ENCODE data around the gene KRTAP10-12.

DNA sequence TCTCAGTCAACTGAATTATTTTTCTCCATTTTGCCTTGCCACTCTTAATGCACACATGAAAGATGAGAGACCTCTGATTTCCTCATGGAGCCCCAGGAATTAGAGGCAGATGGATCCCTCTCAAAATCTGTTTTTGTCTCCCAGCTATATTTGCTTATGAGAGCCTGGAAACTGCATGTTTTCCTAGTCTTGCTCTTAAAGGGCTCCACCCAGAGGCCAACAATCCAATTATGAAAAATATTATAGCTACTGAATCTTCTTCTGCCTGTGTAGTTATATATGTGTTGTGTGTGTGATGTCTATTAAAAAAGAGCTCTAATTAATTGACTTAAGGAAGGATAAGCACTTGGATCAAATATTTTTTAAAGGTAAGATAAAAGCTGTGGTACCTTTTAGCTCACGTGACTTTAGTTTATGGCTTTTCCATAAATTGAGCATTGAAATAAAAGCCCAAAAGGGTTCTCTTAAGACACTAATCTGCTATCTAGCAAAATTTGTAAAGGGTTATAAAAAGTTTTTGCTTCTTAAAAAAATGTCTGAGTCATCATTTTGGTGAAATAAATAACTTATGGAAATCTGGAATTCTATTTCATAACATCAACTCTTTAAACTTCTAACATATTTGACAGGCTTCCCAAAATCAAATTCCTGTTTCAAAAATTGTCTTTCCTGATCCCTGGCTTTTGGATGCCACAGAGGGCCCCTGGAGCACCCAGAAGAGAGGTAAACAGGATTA, 45.6 kb downstream of the KRTAP10-12 start:
- TF ChIP-seq, protein P1, sequence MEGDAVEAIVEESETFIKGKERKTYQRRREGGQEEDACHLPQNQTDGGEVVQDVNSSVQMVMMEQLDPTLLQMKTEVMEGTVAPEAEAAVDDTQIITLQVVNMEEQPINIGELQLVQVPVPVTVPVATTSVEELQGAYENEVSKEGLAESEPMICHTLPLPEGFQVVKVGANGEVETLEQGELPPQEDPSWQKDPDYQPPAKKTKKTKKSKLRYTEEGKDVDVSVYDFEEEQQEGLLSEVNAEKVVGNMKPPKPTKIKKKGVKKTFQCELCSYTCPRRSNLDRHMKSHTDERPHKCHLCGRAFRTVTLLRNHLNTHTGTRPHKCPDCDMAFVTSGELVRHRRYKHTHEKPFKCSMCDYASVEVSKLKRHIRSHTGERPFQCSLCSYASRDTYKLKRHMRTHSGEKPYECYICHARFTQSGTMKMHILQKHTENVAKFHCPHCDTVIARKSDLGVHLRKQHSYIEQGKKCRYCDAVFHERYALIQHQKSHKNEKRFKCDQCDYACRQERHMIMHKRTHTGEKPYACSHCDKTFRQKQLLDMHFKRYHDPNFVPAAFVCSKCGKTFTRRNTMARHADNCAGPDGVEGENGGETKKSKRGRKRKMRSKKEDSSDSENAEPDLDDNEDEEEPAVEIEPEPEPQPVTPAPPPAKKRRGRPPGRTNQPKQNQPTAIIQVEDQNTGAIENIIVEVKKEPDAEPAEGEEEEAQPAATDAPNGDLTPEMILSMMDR (IDR thresholded peaks at IDR 0.05; ENCODE audit: low read length): peak; percentile 26; the same call in 1 of the 2 replicates
- TF ChIP-seq EZH2phosphoT487 (IDR thresholded peaks at IDR 0.05; ENCODE audit: low read length) (no peak), EZH2 (optimal IDR thresholded peaks at IDR 0.05; ENCODE audit: low read depth, low read length) (no peak)
